Breast epithelium (tissue), 4 donors: ENCODE measurements around the gene TRMT61A. TPM values are rescaled to one million over a fixed set of nuclear protein-coding genes. Genes with fewer than 3 reads are reported as not detected.
A peak's percentile ranks its signal among the peaks of the same experiment; 100 is the strongest.

Experiments used
- DNase-seq, 2 donors: peaks; one replicate each; pipeline ENCODE4 v3.0.0-alpha.2; 2019; ENCODE audit warnings: low spot score in 2 of 2
- H3K27ac ChIP-seq, 2 donors: fragments of 200-600 bp; sonication (generic) in 1 of 2; one replicate each; pipeline ENCODE4 v1.5.1; 2016 to 2019; ENCODE audit warnings: mild to moderate bottlenecking in 1 of 2
- H3K27me3 ChIP-seq, 2 donors: fragments of 200-600 bp; sonication (generic) in 1 of 2; one replicate each; pipeline versions ENCODE4 v1.5.1 to v1.6.0; 2017 to 2019; ENCODE audit warnings: control low read depth in 1 of 2, mild to moderate bottlenecking in 1 of 2
- H3K36me3 ChIP-seq: fragments of 200-600 bp; one replicate; pipeline ENCODE4 v1.5.1; 2019
- H3K4me1 ChIP-seq, 2 donors: fragments of 200-600 bp; sonication (generic); one replicate each; pipeline ENCODE4 v1.5.1; 2016 to 2019; ENCODE audit warnings: control low read depth in 1 of 2
- H3K4me3 ChIP-seq, 3 donors: fragments of 200-600 bp; sonication (generic); 1 replicate in 2 of 3; 2 replicates in 1 of 3; pipeline ENCODE4 v1.5.1; 2016 to 2019; ENCODE audit warnings: mild to moderate bottlenecking in 3 of 3, moderate library complexity in 2 of 3
- H3K9me3 ChIP-seq, 2 donors: fragments of 200-600 bp; sonication (generic) in 1 of 2; one replicate each; pipeline ENCODE4 v1.5.1; 2016 to 2019; ENCODE audit warnings: control low read depth in 1 of 2
- CTCF ChIP-seq, 3 donors: fragments of 450-650 bp; IDR thresholded peaks; one replicate each; pipeline ENCODE4 v1.5.1; 2016 to 2017; ENCODE audit warnings: antibody characterized with exemption in 3 of 3, mild to moderate bottlenecking in 3 of 3, moderate library complexity in 3 of 3
- POLR2A ChIP-seq: fragments of 450-650 bp; IDR thresholded peaks from one replicate; pipeline ENCODE4 v1.6.1; 2016; ENCODE audit warnings: antibody characterized with exemption, mild to moderate bottlenecking, moderate library complexity
- POLR2AphosphoS5 ChIP-seq, 3 donors: sonication (generic); formaldehyde crosslinking; IDR thresholded peaks; one replicate each; pipeline ENCODE4 v1.6.1; 2017; ENCODE audit warnings: antibody characterized with exemption in 3 of 3
- intact Hi-C: fragments of 100-400 bp; cut with DNase I; formaldehyde crosslinking; loops from one replicate; pipeline ENCODE4 v1.15.1; 2023; ENCODE audit warnings: low total_unique reads
- total RNA-seq, 3 donors: library from RNA; depleted of rRNA; stranded (reverse); fragments of >200 nt; gene quantifications; one replicate each; pipeline ENCODE4 v1.1.0, GENCODE V29; 2016

Gene TRMT61A
- total RNA-seq, 3 donors from 2014 or later: 10.7 to 17.7 (median 11.3) TPM

GRCh38 chr14:103488960-103489359, 40.0 kb upstream of the TRMT61A start:
- no peak for DNase-seq
- H3K4me1 ChIP-seq: no peaks in the 10 kb centered on the region
- H3K9me3 ChIP-seq: no peaks in the 10 kb centered on the region
- intact Hi-C loops: no loop called here
- H3K4me3 ChIP-seq: no peak overlapping the region
- TF ChIP-seq CTCF (IDR thresholded peaks at IDR 0.05): no peak
- TF ChIP-seq POLR2AphosphoS5 (IDR thresholded peaks at IDR 0.05): no peak
- no peaks in the 10 kb centered on the region for H3K27me3 ChIP-seq
- no peaks in the 10 kb centered on the region for H3K36me3 ChIP-seq
- no peak overlapping the region for H3K27ac ChIP-seq

- Histone ChIP-seq H3K36me3 (no peaks in the 10 kb centered on the region), H3K4me1 (no peaks in the 10 kb centered on the region), H3K27ac (no peak overlapping the region), H3K9me3 (no peaks in the 10 kb centered on the region), H3K4me3 (no peak overlapping the region), H3K27me3 (no peaks in the 10 kb centered on the region)
- intact Hi-C loops: no loop called here
- TF ChIP-seq POLR2A (no peak), CTCF (IDR thresholded peaks at IDR 0.05) (no peak), POLR2AphosphoS5 (IDR thresholded peaks at IDR 0.05) (no peak)
- no peak for DNase-seq
These were observed 39.4 kb upstream of the TRMT61A start for GRCh38 chr14:103489621-103490020.

GRCh38 chr14:103491691-103492090, 37.3 kb upstream of the TRMT61A start:
- Histone ChIP-seq H3K9me3 (no peaks in the 10 kb centered on the region), H3K27ac (no peak overlapping the region), H3K36me3 (no peaks in the 10 kb centered on the region), H3K4me3 (no peak overlapping the region), H3K27me3 (no peaks in the 10 kb centered on the region), H3K4me1 (no peaks in the 10 kb centered on the region)
- DNase-seq: no peak
- intact Hi-C loops: no loop called here
- TF ChIP-seq CTCF (IDR thresholded peaks at IDR 0.05) (no peak), POLR2AphosphoS5 (IDR thresholded peaks at IDR 0.05) (no peak), POLR2A (no peak)

- no peaks in the 10 kb centered on the region for H3K4me1 ChIP-seq
- H3K27ac ChIP-seq: peak overlapping the region in 1 of 2 donors; percentile 23
- no peaks in the 10 kb centered on the region for H3K36me3 ChIP-seq
- H3K9me3 ChIP-seq: no peaks in the 10 kb centered on the region
- H3K27me3 ChIP-seq: no peaks in the 10 kb centered on the region
- no peak for DNase-seq
- intact Hi-C loops: no loop called here
- no peak overlapping the region for H3K4me3 ChIP-seq
- TF ChIP-seq POLR2AphosphoS5 (IDR thresholded peaks at IDR 0.05): no peak
- TF ChIP-seq CTCF (IDR thresholded peaks at IDR 0.05): no peak
- TF ChIP-seq POLR2A: no peak
These were observed 36.7 kb upstream of the TRMT61A start for GRCh38 chr14:103492156-103492925.

- DNase-seq: no peak
- Histone ChIP-seq H3K27ac (no peak overlapping the region), H3K4me1 (no peaks in the 10 kb centered on the region), H3K27me3 (no peaks in the 10 kb centered on the region), H3K4me3 (no peak overlapping the region), H3K9me3 (no peaks in the 10 kb centered on the region), H3K36me3 (no peaks in the 10 kb centered on the region)
- intact Hi-C loops: no loop called here
- TF ChIP-seq POLR2A: no peak
- TF ChIP-seq CTCF (IDR thresholded peaks at IDR 0.05): no peak
- TF ChIP-seq POLR2AphosphoS5 (IDR thresholded peaks at IDR 0.05): no peak
These were observed 33.1 kb upstream of the TRMT61A start for GRCh38 chr14:103495854-103496253.
